ENCODE measurements around the gene KRR1.
"Not testable (repeated sequence)": the region's sequence is repeated elsewhere in the genome, so short reads cannot be mapped to it uniquely, and the experiment has no call there.

Gene KRR1

DNA sequence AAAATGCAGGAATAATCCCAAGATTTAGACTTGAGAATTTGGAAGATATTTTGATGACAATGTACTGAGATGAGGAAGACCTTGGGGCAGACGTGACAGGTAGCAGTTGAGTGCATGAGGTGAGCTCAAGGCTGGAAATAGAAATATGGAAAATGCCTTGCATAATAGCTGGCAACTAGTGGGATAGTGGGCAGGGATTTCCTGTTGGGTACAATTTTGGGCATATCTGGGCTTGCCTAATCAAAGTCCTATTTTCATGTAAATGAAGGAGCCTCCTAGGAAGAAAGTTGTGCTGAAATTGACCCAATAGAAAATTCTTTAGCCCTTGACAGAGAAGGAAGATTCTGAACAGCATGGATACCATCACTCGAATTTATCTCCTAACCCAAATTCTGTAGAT lies 37.3 kb downstream of the KRR1 start:
- no peak for DNase-seq

DNA sequence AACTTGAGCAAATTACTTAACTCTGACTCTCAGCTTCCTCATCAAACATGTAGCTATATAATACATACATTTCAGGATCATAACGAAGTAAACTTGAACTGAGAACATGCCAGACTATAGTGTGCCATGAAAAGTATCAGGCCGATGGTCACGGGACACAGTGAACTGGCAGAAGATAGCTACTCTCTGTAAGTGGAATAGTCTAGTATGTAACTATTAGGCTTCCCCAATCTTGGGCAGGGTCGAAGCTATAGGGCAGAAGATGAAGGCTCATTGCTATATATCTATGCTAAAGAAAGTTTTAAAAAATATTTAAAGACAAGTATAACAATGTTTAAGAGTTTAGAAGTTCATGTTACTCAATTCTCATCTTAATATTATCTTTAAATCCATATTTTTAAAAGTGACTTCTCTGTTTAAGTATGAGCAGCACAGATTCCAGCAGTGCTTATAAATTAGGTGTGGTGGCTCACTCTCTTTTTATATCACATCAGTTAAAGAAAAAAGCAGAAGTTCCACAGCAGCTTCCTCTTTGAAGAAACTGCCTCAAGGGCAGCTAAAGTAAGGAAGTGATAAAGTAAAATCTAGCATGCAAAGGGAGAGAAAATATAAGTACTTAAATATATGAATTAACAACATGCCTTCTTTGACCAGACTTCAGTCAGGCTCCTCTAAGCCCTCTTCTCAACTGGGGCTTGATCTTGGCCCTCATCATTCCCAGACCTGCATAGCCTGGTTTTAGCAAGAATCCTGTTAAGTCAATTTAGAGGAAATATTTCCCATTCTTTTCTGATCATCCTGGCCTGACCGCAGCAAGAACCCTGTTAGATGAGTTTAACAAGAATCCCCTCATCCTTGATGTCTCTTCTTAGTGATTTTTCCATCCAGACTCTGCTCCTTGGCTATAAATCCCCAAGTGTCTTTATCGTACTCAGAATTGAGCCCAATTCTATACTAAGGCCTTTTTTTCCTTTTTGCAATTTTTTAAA lies 39.2 kb downstream of the KRR1 start:
- no peak for DNase-seq

DNA sequence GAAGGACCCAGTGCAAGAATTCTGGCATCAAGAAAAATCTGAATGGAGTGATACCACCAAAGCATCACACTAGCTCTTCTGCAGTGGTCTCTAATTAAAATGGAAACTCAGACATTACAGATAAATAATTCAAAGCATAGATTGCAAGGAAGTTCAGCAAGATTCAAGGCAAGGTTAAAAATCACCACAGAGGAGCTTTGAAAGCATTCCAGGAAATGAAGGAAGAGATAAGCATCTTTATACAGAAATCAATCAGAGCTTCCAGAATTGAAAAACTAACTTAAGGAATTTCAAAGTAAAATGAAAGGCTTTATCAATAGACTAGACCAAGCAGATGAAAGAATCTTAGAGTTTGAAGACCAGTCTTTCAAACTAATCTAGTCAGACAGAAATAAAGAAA lies 51.2 kb downstream of the KRR1 start:
- no peak for DNase-seq

DNA sequence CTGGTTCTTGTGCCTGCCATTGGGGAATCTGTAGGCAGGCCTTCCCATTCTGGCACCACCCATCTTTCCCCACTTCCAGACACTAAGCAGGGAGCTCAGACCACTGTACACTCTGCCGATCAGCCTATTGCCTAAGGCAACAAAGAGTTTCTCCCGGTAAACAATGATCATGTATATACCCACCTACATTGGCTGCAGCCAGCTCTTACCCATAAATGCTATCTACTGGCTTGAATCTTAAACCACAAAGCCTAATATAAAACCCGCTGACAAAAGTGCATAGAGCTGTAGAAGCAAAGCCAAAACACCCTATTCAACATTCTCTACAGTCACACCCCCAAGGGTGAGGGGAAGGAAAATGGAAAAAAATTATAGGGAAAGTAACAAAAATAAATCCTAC lies 51.7 kb downstream of the KRR1 start:
- no peak for DNase-seq

DNA sequence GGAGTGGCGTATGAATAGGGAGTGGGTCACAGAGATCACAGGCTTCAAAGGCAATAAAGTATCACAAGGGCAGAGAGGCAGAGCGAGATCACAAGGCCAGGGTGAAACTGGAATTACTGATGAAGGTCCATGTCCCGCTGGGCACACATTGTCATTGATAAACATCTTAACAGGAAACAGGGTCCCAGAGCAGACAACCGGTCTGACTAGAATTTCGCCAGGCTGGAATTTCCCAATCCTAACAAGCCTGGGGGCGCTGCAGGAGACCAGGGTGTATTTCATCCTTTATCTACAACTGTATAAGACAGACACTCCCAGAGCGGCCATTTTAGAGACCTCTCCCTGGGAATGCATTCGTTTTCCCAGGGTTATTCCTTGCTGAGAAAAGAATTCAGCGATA lies 53.5 kb downstream of the KRR1 start:
- not testable (repeated sequence) for DNase-seq

DNA sequence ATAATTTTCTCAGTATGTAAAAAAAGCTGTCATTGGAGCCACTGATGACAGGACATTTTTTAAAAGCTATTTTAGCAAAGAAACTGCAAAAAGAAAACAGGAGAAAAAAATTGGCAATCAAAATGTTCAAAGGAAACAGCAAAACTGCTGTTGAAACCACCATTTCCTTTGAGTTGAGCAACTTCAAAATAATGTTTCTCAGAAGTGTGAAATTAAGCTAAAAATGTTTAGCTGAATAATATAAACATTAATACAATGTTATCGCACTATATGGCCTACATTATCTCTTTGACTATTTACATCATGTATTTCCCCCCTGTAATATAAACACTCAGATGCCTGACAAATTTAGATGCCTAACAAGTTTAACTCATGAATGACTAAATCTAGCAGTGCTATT lies 54.2 kb downstream of the KRR1 start:
- no peak for DNase-seq

DNA sequence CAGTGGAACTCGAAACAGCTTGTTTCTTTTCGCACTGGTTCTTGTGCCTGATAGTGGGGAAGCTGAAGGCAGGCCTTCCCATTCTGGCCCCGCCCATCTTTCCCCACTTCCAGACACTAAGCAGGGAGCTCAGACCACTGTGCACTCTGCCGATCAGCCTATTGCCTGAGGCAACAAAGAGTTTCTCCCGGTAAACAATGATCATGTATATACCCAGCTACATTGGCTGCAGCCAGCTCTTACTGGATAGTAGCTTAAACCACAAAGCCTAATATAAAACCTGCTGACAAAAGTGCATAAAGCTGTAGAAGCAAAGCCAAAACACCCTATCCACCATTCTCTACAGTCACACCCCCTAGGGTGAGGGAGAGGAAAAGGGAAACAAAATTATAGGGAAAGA lies 55.6 kb downstream of the KRR1 start:
- DNase-seq, result no peak

DNA sequence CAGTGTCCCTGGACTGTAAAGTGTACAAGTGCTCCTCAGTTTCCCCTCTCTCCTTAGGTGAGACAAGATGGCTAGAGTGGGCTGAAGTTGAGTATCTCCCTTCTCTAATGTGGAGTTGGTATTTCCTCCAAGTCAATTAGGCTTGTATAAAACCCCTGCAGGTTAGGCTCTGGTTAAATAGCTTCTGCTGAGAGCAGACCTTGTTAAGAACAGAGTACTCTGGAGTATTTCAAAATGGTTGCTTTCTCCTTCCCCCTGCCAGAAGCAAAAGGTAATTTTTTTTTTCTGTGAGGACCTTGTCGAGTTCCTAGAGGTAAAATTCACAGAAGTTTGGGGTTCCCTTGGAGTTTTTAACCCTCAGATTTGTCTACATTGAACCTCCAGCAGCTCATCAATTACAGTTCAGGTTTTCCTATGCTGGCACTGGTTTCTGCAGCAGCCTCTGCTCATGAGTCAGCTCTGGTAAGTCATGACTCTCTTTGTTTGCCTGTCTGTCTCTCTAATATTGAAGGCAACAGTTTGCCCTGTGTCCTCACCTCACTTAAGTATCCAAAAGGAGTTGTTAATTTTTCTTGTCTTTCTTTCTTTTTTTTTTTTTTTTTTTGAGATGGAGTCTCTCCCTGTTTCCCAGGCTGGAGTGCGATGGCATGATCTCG lies 58.6 kb downstream of the KRR1 start:
- no peak for DNase-seq

DNA sequence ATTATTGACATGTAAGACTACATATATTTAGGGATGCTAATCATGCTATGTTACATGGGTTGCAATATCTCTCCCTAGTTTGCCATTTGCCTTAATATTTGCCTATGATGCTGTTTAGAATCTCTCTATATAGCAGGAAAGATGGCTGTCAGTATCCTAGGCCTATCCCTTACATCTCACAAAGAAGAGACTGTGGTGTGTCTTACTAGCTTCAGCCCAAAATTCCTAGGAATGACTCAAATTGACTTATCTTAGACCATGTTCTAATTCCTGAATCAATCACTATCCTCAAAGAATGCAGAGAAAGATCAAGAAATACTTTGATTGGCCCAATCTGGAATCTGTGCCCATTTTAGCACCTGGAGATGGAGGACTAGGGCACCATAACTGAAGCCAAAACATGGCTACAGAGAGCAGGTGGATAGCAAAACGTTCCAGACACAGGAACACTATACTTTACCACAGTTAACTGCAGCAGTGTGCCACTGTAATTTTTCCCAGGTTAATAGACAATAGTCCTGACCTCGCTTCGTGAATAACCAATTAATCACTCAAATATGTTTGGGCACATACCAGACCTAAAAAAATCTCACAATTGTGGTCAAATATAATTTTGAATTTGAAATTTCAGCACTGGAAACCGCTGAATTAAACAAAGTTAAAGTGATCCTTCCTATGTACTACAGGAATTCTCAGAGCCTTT lies 63.6 kb downstream of the KRR1 start:
- no peak for DNase-seq

DNA sequence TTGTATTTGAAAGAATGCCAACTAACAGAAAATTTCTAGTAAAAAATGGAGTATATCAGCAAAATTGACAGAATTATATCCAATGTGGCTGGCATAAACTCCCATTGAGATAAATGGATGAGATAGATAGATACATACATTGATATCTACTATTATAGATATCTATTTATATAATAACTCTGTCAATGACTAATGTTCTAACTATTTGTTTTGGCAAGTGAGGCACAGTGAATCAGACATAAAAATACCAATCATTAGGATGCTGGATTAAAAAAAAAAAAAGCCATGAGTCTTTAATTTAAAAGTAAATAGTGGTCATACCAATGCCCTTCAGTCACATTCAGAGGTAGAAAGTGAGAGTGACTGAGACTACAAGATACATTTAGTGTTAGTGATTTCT lies 64.6 kb downstream of the KRR1 start:
- no peak for DNase-seq

DNA sequence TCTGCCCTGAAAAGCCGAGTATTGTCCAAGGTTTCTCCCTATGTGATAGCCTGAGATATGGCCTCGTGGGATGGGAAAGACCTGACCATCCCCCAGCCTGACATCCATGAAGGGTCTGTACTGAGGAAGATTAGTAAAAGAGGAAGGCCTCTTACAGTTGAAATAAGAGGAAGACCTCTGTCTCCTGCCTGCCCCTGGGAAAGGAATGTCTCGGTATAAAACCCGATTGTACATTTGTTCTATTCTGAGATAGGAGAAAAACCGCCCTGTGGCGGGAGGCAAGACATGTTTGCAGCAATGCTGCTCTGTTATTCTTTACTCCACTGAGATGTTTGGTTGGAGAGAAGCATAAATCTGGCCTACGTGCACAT lies 66.3 kb downstream of the KRR1 start:
- not testable (repeated sequence) for DNase-seq

DNA sequence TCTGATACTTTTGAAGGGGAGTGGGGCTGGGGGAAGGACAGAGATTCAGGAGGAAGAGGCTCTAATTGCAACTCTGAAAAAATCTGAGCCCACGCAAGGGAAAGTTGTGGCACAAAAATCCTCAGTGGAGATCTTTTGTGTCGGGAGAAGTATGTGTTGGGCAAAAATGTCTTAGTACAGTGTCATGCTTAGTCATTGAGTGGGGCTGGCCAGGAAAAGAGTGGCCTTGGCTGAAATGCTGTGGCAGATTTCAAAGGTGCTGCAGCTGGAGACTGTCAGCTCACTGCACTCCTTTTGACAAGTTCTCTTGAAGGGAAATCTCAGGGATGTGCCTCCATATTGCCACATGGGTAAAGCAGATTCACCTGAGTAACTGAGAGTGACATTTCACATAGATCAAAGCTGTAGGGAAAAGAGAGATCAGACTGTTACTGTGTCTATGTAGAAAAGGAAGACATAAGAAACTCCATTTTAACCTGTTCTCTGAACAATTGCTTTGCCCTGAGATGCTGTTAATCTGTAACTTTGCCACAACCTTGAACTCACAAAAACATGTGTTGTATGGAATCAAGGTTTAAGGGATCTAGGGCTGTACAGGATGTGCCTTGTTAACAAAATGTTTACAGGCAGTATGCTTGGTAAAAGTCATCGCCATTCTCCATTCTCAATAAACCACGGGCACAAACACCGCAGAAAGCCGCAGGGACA lies 66.8 kb downstream of the KRR1 start:
- no peak for DNase-seq

DNA sequence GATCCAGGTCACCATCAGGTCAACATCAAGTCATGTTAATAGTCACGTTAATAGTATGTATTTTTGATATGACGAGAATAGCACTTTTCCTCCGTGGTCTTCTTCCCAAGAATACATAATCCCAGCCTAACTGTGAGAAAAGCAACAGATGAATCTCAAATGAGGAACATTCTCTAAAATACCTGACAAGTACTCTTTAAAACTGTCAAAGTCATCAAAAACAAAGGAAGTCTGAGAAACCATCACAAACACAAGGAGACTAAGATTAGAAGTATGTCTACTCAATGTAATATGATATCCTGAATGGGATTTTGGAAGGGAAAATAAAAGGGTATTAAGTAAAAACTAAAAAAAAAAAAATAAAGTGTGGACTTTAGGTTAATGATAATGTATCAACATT lies 67.7 kb downstream of the KRR1 start:
- no peak for DNase-seq

DNA sequence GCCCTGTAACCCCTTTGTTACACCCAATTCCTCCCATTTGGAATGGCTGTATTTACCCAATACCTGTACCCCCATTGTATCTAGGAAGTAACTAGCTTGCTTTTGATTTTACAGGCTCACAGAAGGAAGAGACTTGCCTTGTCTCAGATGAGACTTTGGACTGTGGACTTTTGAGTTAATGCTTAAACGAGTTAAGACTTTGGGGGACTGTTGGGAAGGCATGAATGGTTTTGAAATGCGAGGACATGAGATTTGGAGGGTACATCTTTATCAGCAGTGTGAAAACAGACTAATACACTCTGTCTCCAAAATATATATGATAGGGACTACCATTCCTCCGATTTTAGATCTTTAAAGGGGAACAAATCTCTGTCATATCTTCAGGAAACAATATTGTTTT lies 69.0 kb downstream of the KRR1 start:
- DNase-seq, result not testable (repeated sequence)

DNA sequence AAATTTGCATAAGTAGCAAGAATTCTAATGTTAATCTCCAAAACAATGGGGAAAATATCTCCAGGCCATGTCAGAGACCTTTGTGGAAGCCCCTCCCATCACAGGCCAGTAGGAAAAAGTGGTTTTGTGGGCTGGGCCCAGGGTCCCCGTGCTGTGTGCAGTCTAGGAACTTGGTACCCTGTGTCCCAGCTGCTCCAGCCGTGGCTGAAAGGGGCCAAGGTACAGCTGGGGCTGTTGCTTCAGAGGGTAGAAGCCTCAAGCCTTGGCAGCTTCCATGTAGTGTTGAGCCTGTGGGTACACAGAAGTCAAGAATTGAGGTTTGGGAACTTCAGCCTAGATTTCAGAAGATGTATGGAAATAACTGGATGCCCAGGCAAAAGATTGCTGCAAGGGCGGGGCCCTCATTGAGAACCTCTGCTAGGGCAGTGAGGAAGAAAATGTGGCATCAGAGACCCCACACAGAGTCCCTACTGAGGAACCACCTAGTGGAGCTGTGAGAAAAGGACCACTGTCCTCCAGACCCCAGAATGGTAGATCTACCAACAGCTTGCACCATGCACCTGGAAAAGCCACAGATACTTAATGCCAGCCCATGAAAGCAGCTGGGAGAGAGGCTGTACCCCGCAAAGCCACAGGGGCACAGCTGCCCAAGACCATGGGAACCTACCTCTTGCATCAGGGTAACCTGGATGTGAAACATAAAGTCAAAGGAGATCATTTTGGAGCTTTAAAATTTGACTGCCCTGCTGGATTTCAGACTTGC lies 69.5 kb downstream of the KRR1 start:
- not testable (repeated sequence) for DNase-seq

All from eye (tissue), 1 donor.